HEK293 (cell line): ENCODE results near the gene DBN1.

Experiments used
- CTCF ChIA-PET: fragments of 350-600 bp; formaldehyde crosslinking; extraction: SDS; loops from one replicate; lab custom pipeline; 2021; ENCODE audit warnings: antibody characterized with exemption; lab: Yijun Ruan, JAX
- POLR2A ChIA-PET: fragments of 300-600 bp; formaldehyde crosslinking; extraction: SDS; loops from one replicate; lab custom pipeline; 2020; ENCODE audit warnings: antibody characterized with exemption, inconsistent platforms; lab: Yijun Ruan, JAX
- H3K27ac ChIP-seq: fragments of 200-500 bp; sonication (Bioruptor generic); 2 replicates; pipeline ENCODE4 v1.5.1; 2014; ENCODE audit warnings: low read depth, low read length, control low read depth, inconsistent platforms; ENCODE audit errors: extremely low read depth
- H3K36me3 ChIP-seq, 2 experiments: fragments of 200-500 bp in 1 of 2; sonication (Bioruptor generic) in 1 of 2; 1 replicate in 1 of 2; 2 replicates in 1 of 2; pipeline ENCODE4 v1.5.1; 2014 to 2017; ENCODE audit warnings: inconsistent platforms in 2 of 2, low read length in 2 of 2; ENCODE audit not compliant: control insufficient read depth in 2 of 2, insufficient read depth in 1 of 2
- H3K4me1 ChIP-seq: fragments of 200-500 bp; sonication (Bioruptor generic); 2 replicates; pipeline ENCODE4 v1.5.1; 2014; ENCODE audit warnings: mild to moderate bottlenecking, low read length, inconsistent platforms; ENCODE audit not compliant: control insufficient read depth, insufficient read depth
- H3K4me3 ChIP-seq: 2 replicates; pipeline ENCODE4 v1.5.1; 2011; ENCODE audit warnings: low read depth, mild to moderate bottlenecking, control low read depth, low read length, moderate library complexity
- H3K9me3 ChIP-seq: fragments of 200-500 bp; sonication (Bioruptor generic); 2 replicates; pipeline ENCODE4 v1.5.1; 2014; ENCODE audit warnings: low read depth, low read length, inconsistent platforms; ENCODE audit not compliant: control insufficient read depth, insufficient read depth
- GFI1B ChIP-seq: fragments of 450-650 bp; formaldehyde crosslinking; IDR thresholded peaks from 2 replicates; pipeline ENCODE4 v1.5.1; 2016; ENCODE audit warnings: missing biosample characterization, missing genetic modification characterization
- MZF1 ChIP-seq: fragments of 450-650 bp; formaldehyde crosslinking; IDR thresholded peaks from 2 replicates; pipeline ENCODE4 v1.5.1; 2017; ENCODE audit warnings: missing biosample characterization, missing genetic modification characterization, borderline replicate concordance
- SP3 ChIP-seq: fragments of 450-650 bp; formaldehyde crosslinking; IDR thresholded peaks from 2 replicates; pipeline ENCODE4 v1.5.1; 2016; ENCODE audit warnings: missing biosample characterization, missing genetic modification characterization
- ZFP3 ChIP-seq: fragments of 450-650 bp; formaldehyde crosslinking; IDR thresholded peaks from 2 replicates; pipeline ENCODE4 v1.5.1; 2016; ENCODE audit warnings: low read depth, missing biosample characterization, missing genetic modification characterization
- ZNF138 ChIP-seq: fragments of 450-650 bp; formaldehyde crosslinking; IDR thresholded peaks from 2 replicates; pipeline ENCODE4 v1.5.1; 2016; ENCODE audit warnings: missing biosample characterization, missing genetic modification characterization, borderline replicate concordance
- ZNF23 ChIP-seq: fragments of 450-650 bp; formaldehyde crosslinking; IDR thresholded peaks from 2 replicates; pipeline ENCODE4 v1.5.1; 2016; ENCODE audit warnings: missing biosample characterization, missing genetic modification characterization, borderline replicate concordance
- ZNF341 ChIP-seq: fragments of 450-650 bp; formaldehyde crosslinking; IDR thresholded peaks from 2 replicates; pipeline ENCODE4; 2016; ENCODE audit warnings: low read depth, missing biosample characterization, missing genetic modification characterization
- ZNF398 ChIP-seq: fragments of 450-650 bp; formaldehyde crosslinking; IDR thresholded peaks from 2 replicates; pipeline ENCODE4 v1.5.1; 2017; ENCODE audit warnings: missing biosample characterization, missing genetic modification characterization
- ZNF596 ChIP-seq: fragments of 450-650 bp; IDR thresholded peaks from 2 replicates; pipeline ENCODE4 v1.5.0; 2018; ENCODE audit warnings: missing biosample characterization, mild to moderate bottlenecking, missing genetic modification characterization, moderate library complexity
- ZNF658 ChIP-seq: fragments of 450-650 bp; formaldehyde crosslinking; IDR thresholded peaks from 2 replicates; pipeline ENCODE4; 2016; ENCODE audit warnings: missing biosample characterization, missing genetic modification characterization
- TF ChIP-seq, protein P1 (sequence below): fragments of 450-650 bp; formaldehyde crosslinking; IDR thresholded peaks from 2 replicates; pipeline ENCODE4 v1.5.1; 2016; ENCODE audit warnings: missing biosample characterization, missing genetic modification characterization
- TF ChIP-seq, protein P2 (sequence below): fragments of 450-650 bp; formaldehyde crosslinking; IDR thresholded peaks from 2 replicates; pipeline ENCODE4 v1.5.1; 2016; ENCODE audit warnings: missing biosample characterization, missing genetic modification characterization
- TF ChIP-seq, protein P3 (sequence below): fragments of 450-650 bp; formaldehyde crosslinking; IDR thresholded peaks from 2 replicates; pipeline ENCODE4 v1.5.1; 2017; ENCODE audit warnings: missing biosample characterization, missing genetic modification characterization
- TF ChIP-seq, protein P4 (sequence below): fragments of 450-650 bp; formaldehyde crosslinking; IDR thresholded peaks from 2 replicates; pipeline ENCODE4 v1.5.1; 2016; ENCODE audit warnings: missing biosample characterization, missing genetic modification characterization

Gene DBN1

GRCh38 chr5:177425196-177425800, 48.1 kb downstream of the DBN1 start:
- POLR2A ChIA-PET = interaction anchor here (0.9 to 2.3 kb wide), 6 partner anchors 14 to 70 kb away, joined by 4 to 19 read pairs (median 7); no protein-coding TSS in a partner anchor
- Histone ChIP-seq H3K27ac (0 out of 2 replicates have a peak overlapping the region, but pooled peaks have one; percentile 62), H3K36me3 (peaks cover 0 to 19% of the 10 kb centered on the region in 2 experiments; a peak in 1 of 3 replicates), H3K4me3 (peak overlapping the region; percentile 68), H3K9me3 (no peaks in the 10 kb centered on the region), H3K4me1 (no peaks in the 10 kb centered on the region)
- CTCF ChIA-PET = interaction anchor here (1.0 to 5.2 kb wide), 5 partner anchors 22 to 55 kb away, joined by 3 to 40 read pairs (median 5); no protein-coding TSS in a partner anchor
- TF ChIP-seq, protein P1, sequence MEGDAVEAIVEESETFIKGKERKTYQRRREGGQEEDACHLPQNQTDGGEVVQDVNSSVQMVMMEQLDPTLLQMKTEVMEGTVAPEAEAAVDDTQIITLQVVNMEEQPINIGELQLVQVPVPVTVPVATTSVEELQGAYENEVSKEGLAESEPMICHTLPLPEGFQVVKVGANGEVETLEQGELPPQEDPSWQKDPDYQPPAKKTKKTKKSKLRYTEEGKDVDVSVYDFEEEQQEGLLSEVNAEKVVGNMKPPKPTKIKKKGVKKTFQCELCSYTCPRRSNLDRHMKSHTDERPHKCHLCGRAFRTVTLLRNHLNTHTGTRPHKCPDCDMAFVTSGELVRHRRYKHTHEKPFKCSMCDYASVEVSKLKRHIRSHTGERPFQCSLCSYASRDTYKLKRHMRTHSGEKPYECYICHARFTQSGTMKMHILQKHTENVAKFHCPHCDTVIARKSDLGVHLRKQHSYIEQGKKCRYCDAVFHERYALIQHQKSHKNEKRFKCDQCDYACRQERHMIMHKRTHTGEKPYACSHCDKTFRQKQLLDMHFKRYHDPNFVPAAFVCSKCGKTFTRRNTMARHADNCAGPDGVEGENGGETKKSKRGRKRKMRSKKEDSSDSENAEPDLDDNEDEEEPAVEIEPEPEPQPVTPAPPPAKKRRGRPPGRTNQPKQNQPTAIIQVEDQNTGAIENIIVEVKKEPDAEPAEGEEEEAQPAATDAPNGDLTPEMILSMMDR (tag by site-specific recombination) = no peak
- TF ChIP-seq ZNF398 = peak; percentile 6; the same call in 1 of the 2 replicates

DNA sequence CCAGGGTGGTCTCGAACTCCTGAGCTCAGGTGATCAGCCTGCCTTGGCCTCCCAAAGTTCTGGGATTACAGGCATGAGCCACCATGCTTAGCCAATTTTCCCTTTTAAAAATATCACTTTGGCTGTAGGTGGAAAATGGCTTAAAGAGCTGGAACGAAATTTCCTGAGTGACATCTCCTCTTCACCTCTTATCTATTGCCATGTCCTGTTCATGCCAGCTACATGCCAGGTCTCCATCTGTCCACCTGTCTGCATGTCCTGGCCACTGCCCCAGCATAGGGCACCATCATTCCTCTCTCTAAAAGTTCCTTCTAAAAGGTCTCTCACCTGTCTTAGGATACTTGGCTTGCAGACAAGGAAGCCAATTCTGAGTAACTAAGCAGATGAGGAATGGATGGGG, 49.8 kb downstream of the DBN1 start:
- Histone ChIP-seq H3K9me3 (no peaks in the 10 kb centered on the region), H3K4me3 (no peak overlapping the region), H3K4me1 (no peaks in the 10 kb centered on the region), H3K36me3 (peaks cover 0 to 10% of the 10 kb centered on the region in 2 experiments; a peak in 1 of 3 replicates), H3K27ac (no peak overlapping the region)
- CTCF ChIA-PET = interaction anchor here (0.7 to 5.2 kb wide), 3 partner anchors 20 to 75 kb away, joined by 4 to 40 read pairs (median 4); no protein-coding TSS in a partner anchor
- POLR2A ChIA-PET = no interaction called here
- TF ChIP-seq ZNF138 (tag by site-specific recombination) (no peak), GFI1B (tag by site-specific recombination) (no peak), ZNF341 (no peak), ZNF658 (no peak), SP3 (tag by site-specific recombination) (no peak), ZNF596 (tag by site-specific recombination) (no peak), MZF1 (tag by site-specific recombination) (no peak), ZFP3 (tag by site-specific recombination) (no peak), ZNF398 (no peak), ZNF23 (tag by site-specific recombination) (no peak)
- TF ChIP-seq, protein P2, sequence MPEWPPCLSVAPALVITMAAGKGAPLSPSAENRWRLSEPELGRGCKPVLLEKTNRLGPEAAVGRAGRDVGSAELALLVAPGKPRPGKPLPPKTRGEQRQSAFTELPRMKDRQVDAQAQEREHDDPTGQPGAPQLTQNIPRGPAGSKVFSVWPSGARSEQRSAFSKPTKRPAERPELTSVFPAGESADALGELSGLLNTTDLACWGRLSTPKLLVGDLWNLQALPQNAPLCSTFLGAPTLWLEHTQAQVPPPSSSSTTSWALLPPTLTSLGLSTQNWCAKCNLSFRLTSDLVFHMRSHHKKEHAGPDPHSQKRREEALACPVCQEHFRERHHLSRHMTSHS (tag by site-specific recombination) = no peak
- TF ChIP-seq, protein P3, sequence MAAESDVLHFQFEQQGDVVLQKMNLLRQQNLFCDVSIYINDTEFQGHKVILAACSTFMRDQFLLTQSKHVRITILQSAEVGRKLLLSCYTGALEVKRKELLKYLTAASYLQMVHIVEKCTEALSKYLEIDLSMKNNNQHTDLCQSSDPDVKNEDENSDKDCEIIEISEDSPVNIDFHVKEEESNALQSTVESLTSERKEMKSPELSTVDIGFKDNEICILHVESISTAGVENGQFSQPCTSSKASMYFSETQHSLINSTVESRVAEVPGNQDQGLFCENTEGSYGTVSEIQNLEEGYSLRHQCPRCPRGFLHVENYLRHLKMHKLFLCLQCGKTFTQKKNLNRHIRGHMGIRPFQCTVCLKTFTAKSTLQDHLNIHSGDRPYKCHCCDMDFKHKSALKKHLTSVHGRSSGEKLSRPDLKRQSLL (tag by site-specific recombination) = no peak
- TF ChIP-seq, protein P4, sequence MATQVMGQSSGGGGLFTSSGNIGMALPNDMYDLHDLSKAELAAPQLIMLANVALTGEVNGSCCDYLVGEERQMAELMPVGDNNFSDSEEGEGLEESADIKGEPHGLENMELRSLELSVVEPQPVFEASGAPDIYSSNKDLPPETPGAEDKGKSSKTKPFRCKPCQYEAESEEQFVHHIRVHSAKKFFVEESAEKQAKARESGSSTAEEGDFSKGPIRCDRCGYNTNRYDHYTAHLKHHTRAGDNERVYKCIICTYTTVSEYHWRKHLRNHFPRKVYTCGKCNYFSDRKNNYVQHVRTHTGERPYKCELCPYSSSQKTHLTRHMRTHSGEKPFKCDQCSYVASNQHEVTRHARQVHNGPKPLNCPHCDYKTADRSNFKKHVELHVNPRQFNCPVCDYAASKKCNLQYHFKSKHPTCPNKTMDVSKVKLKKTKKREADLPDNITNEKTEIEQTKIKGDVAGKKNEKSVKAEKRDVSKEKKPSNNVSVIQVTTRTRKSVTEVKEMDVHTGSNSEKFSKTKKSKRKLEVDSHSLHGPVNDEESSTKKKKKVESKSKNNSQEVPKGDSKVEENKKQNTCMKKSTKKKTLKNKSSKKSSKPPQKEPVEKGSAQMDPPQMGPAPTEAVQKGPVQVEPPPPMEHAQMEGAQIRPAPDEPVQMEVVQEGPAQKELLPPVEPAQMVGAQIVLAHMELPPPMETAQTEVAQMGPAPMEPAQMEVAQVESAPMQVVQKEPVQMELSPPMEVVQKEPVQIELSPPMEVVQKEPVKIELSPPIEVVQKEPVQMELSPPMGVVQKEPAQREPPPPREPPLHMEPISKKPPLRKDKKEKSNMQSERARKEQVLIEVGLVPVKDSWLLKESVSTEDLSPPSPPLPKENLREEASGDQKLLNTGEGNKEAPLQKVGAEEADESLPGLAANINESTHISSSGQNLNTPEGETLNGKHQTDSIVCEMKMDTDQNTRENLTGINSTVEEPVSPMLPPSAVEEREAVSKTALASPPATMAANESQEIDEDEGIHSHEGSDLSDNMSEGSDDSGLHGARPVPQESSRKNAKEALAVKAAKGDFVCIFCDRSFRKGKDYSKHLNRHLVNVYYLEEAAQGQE = no peak
